ENCODE measurements around the gene PRRC2A. TPM values are rescaled to one million over a fixed set of nuclear protein-coding genes. Genes with fewer than 3 reads are reported as not detected.

PRRC2A gene
- polyA plus RNA-seq, 1 donor from 2014 or later: 39.9 TPM

DNA sequence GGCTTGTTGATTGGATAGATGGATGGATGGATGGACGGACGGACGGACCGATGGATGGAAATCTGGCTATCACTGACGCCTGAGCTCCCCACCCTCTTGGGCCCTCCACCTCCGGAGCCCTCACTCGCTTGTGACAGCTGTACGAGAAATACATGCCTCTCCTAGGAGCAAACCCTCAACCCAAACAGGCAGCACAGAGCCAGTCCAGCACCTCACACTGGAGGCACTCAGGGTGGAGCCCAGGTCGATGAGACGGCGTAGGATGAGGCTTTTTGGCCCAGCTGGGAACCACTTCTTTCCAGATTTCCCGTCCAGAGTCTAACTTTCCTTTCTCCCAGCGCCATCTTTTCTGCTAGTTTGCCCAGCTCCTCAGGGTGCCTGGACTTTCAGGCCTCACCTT, 63.1 kb downstream of the PRRC2A start:
- Histone ChIP-seq H2AFZ (ENCODE audit: low read depth, low read length) (no peak overlapping the region), H3K9me2 (ENCODE audit: insufficient read depth, low read length) (no peaks in the 10 kb centered on the region), H3K9ac (ENCODE audit: low read length) (peak overlapping the region; percentile 46), H3F3A (ENCODE audit: insufficient read depth, low read length, poor library complexity, severe bottlenecking) (no peaks in the 10 kb centered on the region), H3K9me3 (ENCODE audit: low read length) (no peaks in the 10 kb centered on the region), H3K4me2 (ENCODE audit: low read length) (no peak overlapping the region), H3K27me3 (ENCODE audit: insufficient read depth, low read depth, low read length) (no peaks in the 10 kb centered on the region), H4K20me1 (ENCODE audit: insufficient read depth) (no peaks in the 10 kb centered on the region), H3K79me2 (replicated peaks; ENCODE audit: insufficient read depth, low read length) (no peaks in the 10 kb centered on the region), H3K36me3 (ENCODE audit: insufficient read depth, low read length) (peaks cover 4% of the 10 kb centered on the region), H3K27ac (ENCODE audit: low read length) (peak overlapping the region; percentile 53), H3K4me3 (ENCODE audit: low read length) (peak overlapping the region; percentile 34)
- TF ChIP-seq EZH2 (IDR thresholded peaks at IDR 0.05; ENCODE audit: borderline replicate concordance, insufficient read depth, low read length, poor library complexity, severe bottlenecking): no peak
- no peak for TF ChIP-seq MXI1 (conservative IDR thresholded peaks at IDR 0.05; ENCODE audit: poor library complexity, severe bottlenecking)
- no peak for TF ChIP-seq CTCF (IDR thresholded peaks at IDR 0.05; ENCODE audit: poor library complexity, severe bottlenecking)
- TF ChIP-seq, protein P1, sequence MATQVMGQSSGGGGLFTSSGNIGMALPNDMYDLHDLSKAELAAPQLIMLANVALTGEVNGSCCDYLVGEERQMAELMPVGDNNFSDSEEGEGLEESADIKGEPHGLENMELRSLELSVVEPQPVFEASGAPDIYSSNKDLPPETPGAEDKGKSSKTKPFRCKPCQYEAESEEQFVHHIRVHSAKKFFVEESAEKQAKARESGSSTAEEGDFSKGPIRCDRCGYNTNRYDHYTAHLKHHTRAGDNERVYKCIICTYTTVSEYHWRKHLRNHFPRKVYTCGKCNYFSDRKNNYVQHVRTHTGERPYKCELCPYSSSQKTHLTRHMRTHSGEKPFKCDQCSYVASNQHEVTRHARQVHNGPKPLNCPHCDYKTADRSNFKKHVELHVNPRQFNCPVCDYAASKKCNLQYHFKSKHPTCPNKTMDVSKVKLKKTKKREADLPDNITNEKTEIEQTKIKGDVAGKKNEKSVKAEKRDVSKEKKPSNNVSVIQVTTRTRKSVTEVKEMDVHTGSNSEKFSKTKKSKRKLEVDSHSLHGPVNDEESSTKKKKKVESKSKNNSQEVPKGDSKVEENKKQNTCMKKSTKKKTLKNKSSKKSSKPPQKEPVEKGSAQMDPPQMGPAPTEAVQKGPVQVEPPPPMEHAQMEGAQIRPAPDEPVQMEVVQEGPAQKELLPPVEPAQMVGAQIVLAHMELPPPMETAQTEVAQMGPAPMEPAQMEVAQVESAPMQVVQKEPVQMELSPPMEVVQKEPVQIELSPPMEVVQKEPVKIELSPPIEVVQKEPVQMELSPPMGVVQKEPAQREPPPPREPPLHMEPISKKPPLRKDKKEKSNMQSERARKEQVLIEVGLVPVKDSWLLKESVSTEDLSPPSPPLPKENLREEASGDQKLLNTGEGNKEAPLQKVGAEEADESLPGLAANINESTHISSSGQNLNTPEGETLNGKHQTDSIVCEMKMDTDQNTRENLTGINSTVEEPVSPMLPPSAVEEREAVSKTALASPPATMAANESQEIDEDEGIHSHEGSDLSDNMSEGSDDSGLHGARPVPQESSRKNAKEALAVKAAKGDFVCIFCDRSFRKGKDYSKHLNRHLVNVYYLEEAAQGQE (IDR thresholded peaks at IDR 0.05; ENCODE audit: borderline replicate concordance): no peak
- TF ChIP-seq EP300 (conservative IDR thresholded peaks at IDR 0.05; ENCODE audit: poor library complexity, severe bottlenecking): no peak
- TF ChIP-seq SMC3 (conservative IDR thresholded peaks at IDR 0.05; ENCODE audit: poor library complexity): no peak
- no peak for TF ChIP-seq TAF1 (IDR thresholded peaks at IDR 0.05; ENCODE audit: low read depth)

GRCh38 chr6:31686483-31686882, 66.0 kb downstream of the PRRC2A start:
- Histone ChIP-seq H3K4me3 (ENCODE audit: low read length) (no peak overlapping the region), H3F3A (ENCODE audit: insufficient read depth, low read length, poor library complexity, severe bottlenecking) (no peaks in the 10 kb centered on the region), H3K4me2 (ENCODE audit: low read length) (no peak overlapping the region), H3K9ac (ENCODE audit: low read length) (no peak overlapping the region), H3K9me3 (ENCODE audit: low read length) (no peaks in the 10 kb centered on the region), H3K9me2 (ENCODE audit: insufficient read depth, low read length) (no peaks in the 10 kb centered on the region), H3K79me2 (replicated peaks; ENCODE audit: insufficient read depth, low read length) (no peaks in the 10 kb centered on the region), H3K36me3 (ENCODE audit: insufficient read depth, low read length) (peaks cover 4% of the 10 kb centered on the region), H3K27me3 (ENCODE audit: insufficient read depth, low read depth, low read length) (no peaks in the 10 kb centered on the region), H4K20me1 (ENCODE audit: insufficient read depth) (no peaks in the 10 kb centered on the region), H2AFZ (ENCODE audit: low read depth, low read length) (no peak overlapping the region), H3K27ac (ENCODE audit: low read length) (no peak overlapping the region)
- TF ChIP-seq EZH2 (IDR thresholded peaks at IDR 0.05; ENCODE audit: borderline replicate concordance, insufficient read depth, low read length, poor library complexity, severe bottlenecking): no peak
- no peak for TF ChIP-seq TAF1 (IDR thresholded peaks at IDR 0.05; ENCODE audit: low read depth)
- TF ChIP-seq CTCF (IDR thresholded peaks at IDR 0.05; ENCODE audit: poor library complexity, severe bottlenecking): no peak
- TF ChIP-seq EP300 (conservative IDR thresholded peaks at IDR 0.05; ENCODE audit: poor library complexity, severe bottlenecking): no peak
- TF ChIP-seq SMC3 (conservative IDR thresholded peaks at IDR 0.05; ENCODE audit: poor library complexity): no peak
- TF ChIP-seq RAD21 (conservative IDR thresholded peaks at IDR 0.05): no peak
- no peak for TF ChIP-seq MXI1 (conservative IDR thresholded peaks at IDR 0.05; ENCODE audit: poor library complexity, severe bottlenecking)
- TF ChIP-seq, protein P1 (IDR thresholded peaks at IDR 0.05; ENCODE audit: borderline replicate concordance): no peak
- no peak for TF ChIP-seq POLR2AphosphoS5 (IDR thresholded peaks at IDR 0.05)

Measured in neural cell (in vitro differentiated cells).